GM10248 (cell line): ENCODE measurements around the gene CSMD2.

Experiments used
- CTCF ChIA-PET: fragments of 300-600 bp; sonication (Branson Sonifier 250); formaldehyde crosslinking; extraction: SDS; loops from one replicate; lab custom pipeline; 2021; ENCODE audit warnings: antibody characterized with exemption; lab: Yijun Ruan, JAX
- POLR2A ChIA-PET: fragments of 350-650 bp; sonication (Branson Sonifier 250); formaldehyde crosslinking; extraction: SDS; loops from one replicate; lab custom pipeline; 2020; ENCODE audit warnings: antibody characterized with exemption; lab: Yijun Ruan, JAX
- DNase-seq: peaks from one replicate; pipeline ENCODE4 v3.0.0; 2012; ENCODE audit errors: extremely low spot score
- CTCF ChIP-seq: IDR thresholded peaks from 2 replicates; pipeline ENCODE4 v1.5.1; 2012; ENCODE audit warnings: mild to moderate bottlenecking, low read depth; ENCODE audit errors: extremely low read depth, missing control alignments, control extremely low read depth

CSMD2 gene

GRCh38 chr1:33876970-33877650, 287.9 kb downstream of the CSMD2 start:
- CTCF ChIA-PET: interaction anchor here (0.7 to 1.4 kb wide), 3 partner anchors 20 to 76 kb away, joined by 3 read pairs; no protein-coding TSS in a partner anchor
- no peak for DNase-seq
- POLR2A ChIA-PET: no interaction called here
- TF ChIP-seq CTCF: no peak

GRCh38 chr1:33875862-33876261, 289.2 kb downstream of the CSMD2 start:
- no peak for TF ChIP-seq CTCF

GRCh38 chr1:33874636-33875035, 290.4 kb downstream of the CSMD2 start:
- no peak for DNase-seq
- CTCF ChIA-PET: interaction anchor here (0.6 to 2.9 kb wide), 2 partner anchors 8 to 13 kb away, joined by 3 to 8 read pairs; no protein-coding TSS in a partner anchor
- POLR2A ChIA-PET: no interaction called here
- no peak for TF ChIP-seq CTCF

More at GRCh38 chr1:33875862-33876261, 289.2 kb downstream of the CSMD2 start:
- CTCF ChIA-PET: no interaction called here
- DNase-seq: no peak
- POLR2A ChIA-PET: interaction anchor here (0.6 kb wide), 1 partner anchor 461 kb away, joined by 3 read pairs; no protein-coding TSS in a partner anchor

DNA sequence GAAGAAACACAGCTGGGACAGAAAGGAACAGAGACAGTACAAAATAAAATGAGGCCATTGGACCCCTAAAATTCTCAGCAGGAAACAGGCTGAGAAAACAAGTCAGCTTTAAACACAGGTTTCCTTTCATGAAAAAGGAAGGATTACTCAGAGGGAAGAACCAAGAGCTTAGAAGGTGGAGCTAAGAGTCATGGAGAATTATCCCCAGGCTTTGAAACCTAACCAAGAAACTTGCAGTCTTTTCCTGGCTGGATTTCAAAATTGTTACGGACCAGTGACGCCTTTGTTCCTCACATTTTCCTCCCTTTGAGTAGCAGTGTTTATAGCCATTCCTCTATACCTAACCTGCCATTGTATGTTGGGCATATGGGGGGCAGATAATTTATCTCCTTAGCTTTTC, 292.3 kb downstream of the CSMD2 start:
- ChIA-PET POLR2A (no interaction called here), CTCF (interaction anchor here (2.9 kb wide), 1 partner anchor 10 kb away, joined by 8 read pairs; no protein-coding TSS in a partner anchor)
- no peak for DNase-seq
- TF ChIP-seq CTCF: no peak

DNA sequence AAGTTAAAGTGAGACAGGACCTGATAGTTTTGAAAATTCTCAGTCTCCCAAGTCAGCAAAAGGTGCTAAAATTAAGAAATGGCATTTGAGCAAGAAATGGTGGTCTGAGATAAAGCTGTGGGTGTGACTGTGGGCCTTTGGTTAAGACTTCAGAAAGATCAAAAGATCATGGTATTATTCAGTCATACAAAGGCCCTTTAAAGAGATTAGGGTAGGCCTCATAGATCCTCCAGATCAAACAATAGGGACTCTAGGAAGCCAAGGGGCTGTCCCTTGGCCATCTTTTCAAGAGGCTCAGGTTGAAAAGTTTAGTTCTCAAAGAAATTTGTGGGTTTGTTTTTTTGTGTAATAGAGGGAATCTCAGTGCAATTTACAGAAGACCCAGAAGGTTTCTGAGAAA, 292.8 kb downstream of the CSMD2 start:
- POLR2A ChIA-PET: no interaction called here
- no peak for DNase-seq
- CTCF ChIA-PET: interaction anchor here (2.9 kb wide), 1 partner anchor 10 kb away, joined by 8 read pairs; no protein-coding TSS in a partner anchor
- no peak for TF ChIP-seq CTCF

DNA sequence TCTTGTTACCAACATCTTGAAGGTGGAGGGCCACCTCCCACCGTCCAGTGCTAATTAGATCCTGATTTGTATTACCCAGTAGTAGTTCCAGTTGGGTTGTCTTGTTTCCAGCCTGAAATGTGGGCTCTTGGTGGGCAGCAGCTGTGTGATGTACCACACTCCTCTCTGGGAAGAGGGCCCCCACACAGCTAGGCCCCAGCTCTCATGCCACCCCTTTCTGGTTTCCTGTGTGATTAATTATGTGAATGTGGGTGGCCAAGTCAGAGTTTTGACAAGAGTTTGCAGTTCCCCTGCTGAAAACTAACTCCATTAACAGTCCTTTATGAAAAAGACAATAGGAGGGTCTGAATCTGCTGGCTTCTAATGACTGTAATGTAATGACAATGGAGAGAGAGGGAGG, 297.3 kb downstream of the CSMD2 start:
- TF ChIP-seq CTCF: no peak
- DNase-seq: no peak
- CTCF ChIA-PET: no interaction called here
- POLR2A ChIA-PET: no interaction called here
